DOHH2 (cell line): ENCODE data around the gene GPR22.

Source experiments
- EZH2phosphoT487 ChIP-seq: fragments of 200-600 bp; sonication (generic); IDR thresholded peaks from 2 replicates; pipeline ENCODE4 v1.6.1; 2017; ENCODE audit warnings: borderline replicate concordance, mild to moderate bottlenecking, antibody characterized with exemption, low read length, moderate library complexity, mixed read lengths
- TF ChIP-seq, protein P1 (sequence below): fragments of 200-600 bp; sonication (generic); IDR thresholded peaks from one replicate; pipeline ENCODE4 v1.5.1; 2014; ENCODE audit warnings: antibody characterized with exemption, mild to moderate bottlenecking, low read depth, low read length; ENCODE audit not compliant: poor library complexity, severe bottlenecking

DNA sequence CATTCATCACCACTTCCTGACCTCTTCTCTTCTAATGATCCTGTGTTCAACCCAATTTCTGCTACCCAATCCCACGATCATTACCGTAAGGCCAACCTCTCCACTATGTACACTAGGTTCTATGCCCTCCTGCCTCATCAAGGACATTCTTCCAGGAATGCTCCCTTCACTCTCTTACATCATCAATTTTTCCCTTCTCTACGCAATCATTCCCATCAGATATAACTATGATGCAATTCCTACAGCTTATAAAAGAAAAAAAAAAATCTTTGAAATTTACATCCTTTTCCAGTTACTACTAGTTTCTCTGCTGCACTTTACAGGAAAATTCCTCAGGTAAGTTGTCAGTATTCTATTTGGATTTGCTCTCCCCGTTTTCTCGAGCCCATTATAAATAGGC lies 30.8 kb upstream of the GPR22 start:
- TF ChIP-seq, protein P1, sequence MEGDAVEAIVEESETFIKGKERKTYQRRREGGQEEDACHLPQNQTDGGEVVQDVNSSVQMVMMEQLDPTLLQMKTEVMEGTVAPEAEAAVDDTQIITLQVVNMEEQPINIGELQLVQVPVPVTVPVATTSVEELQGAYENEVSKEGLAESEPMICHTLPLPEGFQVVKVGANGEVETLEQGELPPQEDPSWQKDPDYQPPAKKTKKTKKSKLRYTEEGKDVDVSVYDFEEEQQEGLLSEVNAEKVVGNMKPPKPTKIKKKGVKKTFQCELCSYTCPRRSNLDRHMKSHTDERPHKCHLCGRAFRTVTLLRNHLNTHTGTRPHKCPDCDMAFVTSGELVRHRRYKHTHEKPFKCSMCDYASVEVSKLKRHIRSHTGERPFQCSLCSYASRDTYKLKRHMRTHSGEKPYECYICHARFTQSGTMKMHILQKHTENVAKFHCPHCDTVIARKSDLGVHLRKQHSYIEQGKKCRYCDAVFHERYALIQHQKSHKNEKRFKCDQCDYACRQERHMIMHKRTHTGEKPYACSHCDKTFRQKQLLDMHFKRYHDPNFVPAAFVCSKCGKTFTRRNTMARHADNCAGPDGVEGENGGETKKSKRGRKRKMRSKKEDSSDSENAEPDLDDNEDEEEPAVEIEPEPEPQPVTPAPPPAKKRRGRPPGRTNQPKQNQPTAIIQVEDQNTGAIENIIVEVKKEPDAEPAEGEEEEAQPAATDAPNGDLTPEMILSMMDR, result no peak
- no peak for TF ChIP-seq EZH2phosphoT487
